GM18502 (cell line): Measurements from ENCODE around the gene CEP170B.
"Not testable (repeated sequence)": the region's sequence is repeated elsewhere in the genome, so short reads cannot be mapped to it uniquely, and the experiment has no call there.

Experiments
- ATAC-seq: cut with Tn5 transposase; IDR thresholded peaks from one replicate; pipeline ENCODE4 v1.9.1; 2021; ENCODE audit warnings: mild to moderate bottlenecking; ENCODE audit not compliant: unreplicated experiment, poor library complexity

The CEP170B gene

DNA sequence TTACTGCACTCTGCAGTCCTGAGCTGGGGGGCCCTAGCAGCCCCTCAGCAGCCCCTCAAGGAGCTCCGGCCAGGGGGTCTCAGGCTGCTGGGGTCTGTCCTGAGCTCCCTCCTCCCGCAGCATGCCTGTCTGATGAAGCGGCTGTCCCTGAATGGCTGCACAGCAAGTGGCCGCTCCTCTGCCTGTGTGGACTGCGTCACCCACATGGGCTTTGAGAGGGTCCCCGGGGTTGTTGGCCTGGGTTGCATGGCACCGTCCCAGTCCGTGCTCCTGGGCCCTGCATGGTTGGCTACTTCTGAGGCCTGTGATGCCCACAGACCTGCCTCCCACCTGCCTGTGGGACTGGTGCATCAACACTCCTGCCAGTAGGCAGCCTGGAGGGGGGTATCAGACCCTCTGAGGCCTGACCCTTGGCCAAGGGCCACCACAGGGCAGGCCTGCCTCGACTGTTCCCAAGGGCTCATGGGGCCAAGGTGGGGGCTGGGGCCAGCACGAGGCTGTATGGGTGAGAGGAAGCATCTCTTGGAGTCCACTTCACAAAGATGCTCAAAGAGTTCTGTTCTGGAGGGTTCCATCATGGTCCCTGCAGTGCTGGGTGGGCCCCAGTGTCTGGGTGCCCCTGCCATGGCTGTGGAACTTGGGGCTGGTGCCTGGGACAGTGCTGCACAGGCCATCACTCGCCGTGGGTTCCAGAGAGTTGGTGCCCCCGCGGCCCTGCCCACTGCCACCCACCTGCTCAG is 12.2 kb downstream of the CEP170B start:
- no peak for ATAC-seq

- no peak for ATAC-seq
Measured at GRCh38 chr14:104877806-104878550, 12.9 kb downstream of the CEP170B start.

DNA sequence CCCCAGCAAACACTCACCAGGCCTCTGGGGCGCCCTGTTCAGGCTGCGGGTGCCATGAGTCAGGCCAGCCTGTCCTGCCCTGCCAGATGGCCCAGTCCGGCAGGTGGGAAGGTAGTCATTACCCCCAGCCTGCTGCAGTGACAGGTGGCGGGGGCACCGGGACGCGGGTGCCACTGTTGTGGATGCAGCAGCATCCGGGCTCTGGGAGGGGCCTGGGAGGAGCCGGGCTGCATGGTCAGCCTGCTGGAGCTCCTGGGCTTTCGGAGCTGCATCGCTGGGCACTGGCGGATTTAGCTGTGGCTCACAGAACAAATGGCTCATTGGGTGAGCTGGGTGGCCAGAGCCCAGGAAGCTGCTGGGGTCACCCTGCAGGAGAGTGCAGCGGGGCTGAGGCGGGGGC is 13.5 kb downstream of the CEP170B start:
- ATAC-seq = no peak

DNA sequence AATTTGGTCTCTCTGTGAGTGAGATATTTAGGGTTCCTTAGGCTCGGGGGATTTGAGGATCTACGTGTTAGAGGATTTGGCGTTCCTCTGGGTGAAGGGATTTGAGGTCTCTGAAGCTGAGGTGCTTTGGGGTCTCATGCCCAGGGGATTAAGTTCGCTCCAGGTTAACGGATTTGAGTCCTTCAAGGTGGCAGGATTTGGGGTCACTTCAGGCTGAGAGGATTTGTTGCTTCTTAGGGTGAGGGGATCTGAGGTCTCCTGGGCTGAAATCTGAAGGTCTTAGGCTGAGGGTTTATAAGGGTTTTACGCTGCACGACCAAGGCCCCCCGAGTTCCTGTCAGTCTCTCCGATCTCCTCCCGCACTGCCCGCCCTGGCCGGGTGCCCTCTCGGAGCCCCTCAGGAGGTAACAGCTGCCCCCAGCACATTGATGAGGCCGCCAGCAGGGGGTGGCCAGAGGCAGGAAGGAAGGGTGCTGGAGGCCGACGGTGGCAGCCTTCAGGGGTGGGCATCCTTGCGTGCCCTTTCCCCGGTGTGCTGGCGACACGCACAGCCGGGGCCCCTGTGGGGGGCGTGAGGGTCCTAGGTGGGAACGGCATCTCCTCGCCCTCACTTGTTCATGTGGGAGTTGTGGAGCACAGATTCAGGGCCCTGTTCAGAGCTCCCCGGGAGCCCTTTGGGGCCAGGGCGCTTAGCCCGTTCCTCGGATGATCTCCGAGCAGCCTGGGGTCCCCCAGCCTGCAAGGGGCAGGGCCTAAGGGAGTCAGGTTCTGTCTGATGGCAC is 14.3 kb downstream of the CEP170B start:
- no peak for ATAC-seq

- no peak for ATAC-seq
Measured at GRCh38 chr14:104879983-104880565, 15.0 kb downstream of the CEP170B start.

DNA sequence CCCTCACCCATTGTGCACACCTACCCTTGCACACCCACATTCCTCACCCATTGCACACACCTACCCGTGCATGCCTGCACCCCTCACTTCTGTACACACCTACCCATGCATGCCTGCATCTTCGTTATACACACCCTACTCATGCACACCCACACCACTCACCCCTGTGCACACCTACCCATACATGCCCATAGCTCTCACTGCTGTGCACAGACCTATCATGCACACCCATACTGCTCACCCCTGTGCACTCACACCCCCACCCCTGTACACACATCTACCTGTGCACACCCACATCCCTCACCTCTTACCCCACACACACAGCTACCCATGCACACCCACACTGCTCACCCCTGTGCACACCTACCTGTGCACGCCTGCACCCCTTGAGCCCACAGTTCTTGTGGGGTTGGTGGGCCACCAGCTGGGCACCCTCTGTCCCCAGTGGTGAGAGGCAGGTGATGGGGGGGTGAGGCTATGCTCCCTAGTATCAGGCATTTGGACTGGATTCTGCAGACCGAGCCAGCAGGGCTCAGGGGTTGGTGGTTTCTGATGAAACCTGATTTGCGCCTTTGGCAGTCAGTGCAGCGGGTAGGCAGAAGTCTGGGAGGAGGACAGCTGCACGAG is 15.6 kb downstream of the CEP170B start:
- ATAC-seq = no peak

DNA sequence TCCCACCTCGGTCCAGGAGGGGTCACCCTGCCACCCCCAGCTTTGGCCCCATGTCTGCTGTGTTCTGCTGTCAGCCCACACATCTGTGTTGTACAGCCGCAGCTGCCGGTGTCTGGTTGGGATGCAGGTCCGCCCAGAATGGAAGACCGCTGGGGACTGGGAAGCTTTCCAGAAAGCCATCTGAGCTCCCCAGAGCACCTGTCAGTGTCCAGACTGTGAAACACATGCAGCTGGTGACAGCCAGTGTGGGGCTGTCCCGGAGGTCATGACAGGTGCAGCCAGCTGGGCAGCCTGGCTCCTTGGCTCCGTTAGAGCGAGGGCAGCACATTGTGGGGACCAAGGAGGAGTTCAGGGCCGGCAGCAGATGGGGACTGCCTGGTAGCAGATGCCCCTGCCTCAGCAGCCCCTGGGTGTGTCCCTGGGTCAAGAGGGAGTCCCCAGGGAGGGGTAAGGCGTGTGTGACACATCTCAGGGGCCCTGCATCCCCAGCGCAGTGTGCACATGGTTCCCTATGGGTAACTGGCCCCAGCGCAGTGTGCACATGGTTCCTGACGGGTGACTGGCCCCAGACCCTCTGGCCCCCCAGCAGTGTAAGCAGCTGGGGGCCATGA is 16.4 kb downstream of the CEP170B start:
- ATAC-seq = no peak

- ATAC-seq = no peak
Measured at GRCh38 chr14:104882325-104882973, 17.4 kb downstream of the CEP170B start.

- ATAC-seq = no peak
Measured at GRCh38 chr14:104882991-104883660, 18.1 kb downstream of the CEP170B start.

GRCh38 chr14:104883681-104884361 is 18.8 kb downstream of the CEP170B start:
- ATAC-seq = no peak

- ATAC-seq = not testable (repeated sequence)
Measured at GRCh38 chr14:104884381-104884780, 19.3 kb downstream of the CEP170B start.

DNA sequence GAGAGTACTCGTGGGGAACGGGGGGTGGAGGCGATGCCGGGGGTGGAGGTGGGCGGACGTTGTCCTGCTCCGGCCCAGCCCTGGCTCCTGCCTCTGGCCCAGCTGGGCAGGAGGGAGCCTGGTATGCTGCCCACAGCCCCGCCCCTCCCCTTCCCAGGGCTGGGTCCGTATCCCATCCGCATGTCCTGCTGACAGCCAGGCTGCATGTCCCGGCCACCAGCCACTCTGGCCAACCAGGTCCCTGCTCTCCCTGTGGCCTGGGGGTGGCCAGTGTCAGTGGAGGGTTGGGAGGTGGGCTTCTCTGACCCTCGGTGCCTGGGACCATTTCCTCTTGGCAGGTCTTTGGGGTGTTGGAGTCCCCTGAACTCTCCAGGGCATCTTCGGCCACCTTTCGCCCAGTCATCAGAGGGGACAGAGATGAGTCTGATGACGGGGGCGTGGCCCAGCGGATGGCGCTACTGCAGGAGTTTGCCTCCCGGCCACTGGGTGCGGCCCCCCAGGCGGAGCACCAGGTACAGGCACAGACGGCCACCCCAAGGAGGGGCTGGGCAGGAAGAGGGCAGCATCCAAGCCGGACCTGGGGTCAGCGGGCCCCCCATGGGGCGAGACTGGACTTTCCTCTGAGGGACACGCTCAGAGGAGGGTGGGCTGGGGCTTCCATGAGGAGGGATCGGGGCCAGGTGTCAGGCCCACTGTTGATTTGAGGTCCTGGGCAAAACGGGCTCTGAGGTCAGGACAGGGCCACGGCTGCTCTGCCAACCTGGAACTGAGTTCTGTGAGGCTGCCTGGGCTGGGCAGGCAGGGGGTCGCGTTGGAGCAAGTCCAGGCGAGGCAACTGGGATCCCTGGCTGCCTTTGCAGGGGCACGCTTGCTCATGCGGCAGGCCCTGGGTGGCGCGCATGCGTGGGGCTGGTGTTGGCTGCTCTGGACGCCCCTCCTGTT is 20.2 kb downstream of the CEP170B start:
- no peak for ATAC-seq

DNA sequence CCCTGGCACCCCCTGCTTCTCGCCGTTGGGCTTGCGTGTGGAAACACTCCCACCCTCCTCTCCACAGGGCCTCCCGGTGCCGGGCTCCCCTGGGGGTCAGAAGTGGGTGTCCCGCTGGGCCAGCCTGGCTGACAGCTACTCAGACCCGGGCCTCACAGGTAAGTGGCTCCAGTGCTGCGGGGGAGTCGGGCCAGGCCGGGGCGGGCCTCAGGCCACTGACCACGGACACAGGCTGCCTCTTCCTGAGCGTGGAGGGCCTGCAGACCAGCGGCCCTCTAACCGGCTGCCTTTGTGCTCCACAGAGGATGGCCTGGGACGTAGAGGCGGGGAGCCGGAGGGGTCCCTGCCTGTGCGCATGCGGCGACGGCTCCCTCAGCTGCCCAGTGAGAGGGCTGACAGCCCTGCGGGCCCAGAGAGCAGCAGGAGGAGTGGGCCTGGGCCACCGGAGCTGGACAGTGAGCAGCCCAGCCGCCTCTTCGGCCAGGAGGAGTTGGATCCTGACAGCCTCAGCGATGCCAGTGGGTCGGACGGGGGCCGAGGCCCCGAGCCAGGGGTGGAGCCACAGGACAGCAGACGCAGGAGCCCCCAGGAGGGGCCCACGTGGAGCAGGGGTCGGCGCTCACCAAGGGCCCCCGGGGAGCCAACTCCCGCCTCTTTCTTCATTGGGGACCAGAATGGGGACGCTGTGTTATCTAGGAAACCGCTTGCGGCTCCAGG is 21.1 kb downstream of the CEP170B start:
- ATAC-seq = no peak

- ATAC-seq = no peak
Measured at GRCh38 chr14:104886690-104887622, 21.9 kb downstream of the CEP170B start.
